Memory B cell (primary cell): ENCODE results near the gene MAPK8IP2.

Source experiments
- ATAC-seq: fragments of 150-1000 bp; cut with Tn5 transposase; 2 replicates; pipeline ENCODE4 v1.10.0; 2021; ENCODE audit warnings: low read depth, mild to moderate bottlenecking, moderate library complexity
- DNase-seq, 2 donors: peaks; one replicate each; pipeline ENCODE4 v3.0.0; 2022; ENCODE audit warnings: low spot score in 2 of 2
- H3K27ac Mint-ChIP-seq: one replicate; pipeline ENCODE4 v1.8.0; 2022; ENCODE audit warnings: mild to moderate bottlenecking, moderate library complexity, mixed read lengths
- H3K27me3 Mint-ChIP-seq: one replicate; pipeline ENCODE4 v1.8.0; 2022; ENCODE audit warnings: mixed read lengths
- H3K36me3 Mint-ChIP-seq: one replicate; pipeline ENCODE4 v1.8.0; 2022; ENCODE audit warnings: mild to moderate bottlenecking, mixed read lengths
- H3K4me1 Mint-ChIP-seq: one replicate; pipeline ENCODE4 v1.8.0; 2022; ENCODE audit warnings: mixed read lengths
- H3K4me3 Mint-ChIP-seq: one replicate; pipeline ENCODE4 v1.8.0; 2022; ENCODE audit warnings: mild to moderate bottlenecking, moderate library complexity, mixed read lengths
- H3K9me3 Mint-ChIP-seq: one replicate; pipeline ENCODE4 v1.8.0; 2022; ENCODE audit warnings: mixed read lengths

MAPK8IP2 gene

DNA sequence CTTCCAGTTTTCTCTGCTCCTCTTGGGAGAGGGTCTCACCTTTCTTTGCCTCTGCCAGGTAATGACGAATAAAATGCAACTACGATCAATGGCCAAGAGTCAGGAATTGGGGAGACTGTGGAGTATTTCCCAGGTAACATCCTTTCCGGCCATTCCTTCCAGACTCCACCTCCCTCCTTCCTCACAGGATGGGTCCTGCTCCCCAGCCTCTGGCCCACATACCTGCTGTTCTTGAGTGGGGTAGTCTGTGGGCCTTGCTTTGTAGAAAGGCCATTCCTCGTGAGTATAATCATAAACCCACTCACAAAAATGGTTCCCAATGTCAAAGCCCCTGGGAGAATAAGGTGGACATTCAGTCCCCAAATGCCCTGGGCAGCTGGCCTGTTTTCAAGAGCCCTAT lies 20.8 kb upstream of the MAPK8IP2 start:
- Mint-ChIP-seq H3K4me1 (peaks cover 10% of the 10 kb centered on the region), H3K27ac (no peak overlapping the region), H3K27me3 (no peaks in the 10 kb centered on the region), H3K36me3 (peaks cover 3% of the 10 kb centered on the region), H3K4me3 (no peak overlapping the region), H3K9me3 (no peaks in the 10 kb centered on the region)
- ATAC-seq: no peak
- no peak for DNase-seq

DNA sequence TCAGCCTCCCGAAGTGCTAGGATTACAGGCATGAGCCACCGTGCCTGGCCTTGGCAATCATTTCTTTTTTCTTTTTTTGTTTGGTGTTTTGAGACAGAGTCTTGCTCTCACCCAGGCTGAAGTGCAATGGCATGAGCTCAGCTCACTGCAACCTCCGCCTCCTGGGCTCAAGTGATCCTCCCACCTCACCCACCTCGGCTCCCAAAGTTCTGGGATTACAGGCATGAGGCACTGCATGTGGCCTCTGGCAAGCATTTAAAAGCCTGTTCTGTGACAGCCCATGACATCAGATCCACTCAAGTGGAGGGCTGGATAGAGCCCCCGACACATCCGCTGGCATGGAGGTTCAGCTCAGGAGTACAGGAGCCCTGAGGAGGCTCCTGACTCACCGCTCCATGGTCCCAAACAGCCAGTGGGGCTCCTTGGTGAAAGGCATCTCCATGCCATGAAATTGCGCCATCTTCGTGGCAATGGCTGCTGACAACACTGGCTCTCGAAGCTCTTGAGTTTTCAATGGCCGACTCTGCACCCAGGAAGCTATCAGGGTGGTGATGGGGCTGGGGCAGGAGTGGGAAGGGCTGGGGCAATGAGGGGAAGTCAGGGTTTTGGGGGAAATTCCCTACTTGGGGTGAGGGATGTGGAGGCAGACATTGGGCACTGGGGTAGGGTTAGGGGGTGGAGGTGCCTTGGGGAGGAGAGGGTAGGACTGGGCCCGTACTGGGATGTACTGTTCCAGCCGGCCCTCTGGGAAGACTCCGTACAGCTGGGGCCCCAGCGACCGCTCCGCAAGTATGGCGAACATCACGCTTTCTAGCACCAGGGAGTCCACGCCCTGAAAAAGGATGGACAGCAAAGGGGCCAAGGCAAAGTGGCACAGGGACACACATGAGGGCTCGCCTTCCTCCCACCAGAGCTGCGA lies 19.3 kb upstream of the MAPK8IP2 start:
- peaks cover 1% of the 10 kb centered on the region for H3K36me3 Mint-ChIP-seq
- no peak for DNase-seq
- H3K27ac Mint-ChIP-seq: peak overlapping the region; percentile 96
- H3K4me1 Mint-ChIP-seq: peaks cover 10% of the 10 kb centered on the region
- peak overlapping the region; percentile 92 for H3K4me3 Mint-ChIP-seq
- H3K9me3 Mint-ChIP-seq: no peaks in the 10 kb centered on the region
- no peaks in the 10 kb centered on the region for H3K27me3 Mint-ChIP-seq
- no peak for ATAC-seq

DNA sequence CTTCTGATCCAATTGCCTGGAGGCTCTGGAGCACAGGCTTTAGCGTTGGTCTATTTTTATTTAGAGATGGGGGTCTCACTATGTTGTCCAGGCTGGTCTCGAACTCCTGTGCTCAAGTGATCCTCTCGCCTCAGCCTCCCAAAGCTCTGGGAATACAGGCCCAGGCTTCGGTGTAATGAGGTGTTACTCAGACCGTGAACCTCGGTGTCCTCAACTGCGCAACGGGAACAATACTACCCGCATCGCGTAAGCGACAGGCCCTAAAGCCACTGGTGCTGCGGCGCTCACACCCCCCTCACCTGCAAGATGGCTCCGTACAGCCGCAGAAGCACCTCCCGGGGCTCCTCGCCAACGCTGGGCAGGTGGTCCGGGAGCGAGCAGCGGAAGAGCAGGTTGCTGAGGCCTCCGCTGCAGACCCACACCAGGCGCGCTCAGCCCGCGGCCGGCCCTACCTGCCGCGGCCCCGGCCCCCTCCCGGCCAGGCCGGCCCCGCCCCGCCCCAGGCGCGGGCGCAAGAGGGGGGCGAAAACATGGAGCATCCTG lies 18.6 kb upstream of the MAPK8IP2 start:
- Mint-ChIP-seq H3K4me3 (peak overlapping the region; percentile 92), H3K9me3 (no peaks in the 10 kb centered on the region), H3K27me3 (no peaks in the 10 kb centered on the region), H3K27ac (peak overlapping the region; percentile 96), H3K4me1 (peaks cover 10% of the 10 kb centered on the region), H3K36me3 (peaks cover 1% of the 10 kb centered on the region)
- ATAC-seq: no peak
- peak in 1 of 2 donors; percentile 12 for DNase-seq

DNA sequence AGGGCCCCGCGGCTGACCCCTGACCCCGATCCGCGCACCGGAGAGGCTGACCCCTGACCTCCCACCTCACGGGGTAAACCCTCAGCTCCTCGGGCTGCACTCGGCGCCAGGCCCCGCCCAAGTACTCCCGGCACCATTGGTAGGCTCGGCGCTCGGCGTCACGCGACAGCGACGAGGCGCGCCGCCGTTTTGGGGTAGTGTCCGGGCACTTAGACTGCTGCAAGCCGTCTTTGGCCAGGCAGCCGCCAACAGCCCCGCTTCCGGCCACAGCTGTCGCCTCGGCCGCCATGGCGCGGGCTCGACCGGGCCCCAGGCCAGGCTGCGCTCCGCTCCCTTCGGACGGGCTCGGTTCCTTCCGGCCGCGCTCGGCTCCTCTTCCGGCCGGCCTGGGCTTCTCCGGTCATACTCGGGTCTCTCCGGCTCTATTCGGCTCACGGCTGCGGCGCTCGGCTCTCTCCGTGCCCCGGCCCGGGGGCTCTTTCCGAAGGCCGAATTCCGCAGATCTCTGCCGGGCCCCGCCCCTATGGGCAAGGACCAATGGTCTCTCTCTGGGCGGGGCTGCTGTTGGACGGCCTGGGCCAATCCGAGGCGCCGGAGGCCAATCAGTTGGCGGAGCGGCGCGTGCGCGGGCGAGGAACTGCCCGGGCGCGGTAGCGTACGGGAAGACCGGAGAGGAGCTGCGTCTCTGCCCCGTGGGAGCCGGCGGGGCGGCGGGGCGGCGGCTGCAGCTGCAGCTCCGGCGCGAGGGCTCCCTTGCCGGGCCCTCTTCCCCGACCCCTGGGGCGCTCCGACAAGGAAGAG lies 17.9 kb upstream of the MAPK8IP2 start, which contains the start of gene CHKB:
TSS of gene CHKB (minus strand) at position 357 of the 801 bp plus-strand sequence. CDS start at position 289, 68 bp downstream.
- ATAC-seq (peak; percentile 89), DNase-seq (peak; percentile 96 to 97)
- Mint-ChIP-seq H3K27me3 (no peaks in the 10 kb centered on the region), H3K9me3 (no peaks in the 10 kb centered on the region), H3K4me1 (peaks cover 8% of the 10 kb centered on the region), H3K27ac (peak within 1 kb of the TSS; percentile 96), H3K36me3 (no peaks in the 10 kb centered on the region), H3K4me3 (peak within 1 kb of the TSS; percentile 92)

DNA sequence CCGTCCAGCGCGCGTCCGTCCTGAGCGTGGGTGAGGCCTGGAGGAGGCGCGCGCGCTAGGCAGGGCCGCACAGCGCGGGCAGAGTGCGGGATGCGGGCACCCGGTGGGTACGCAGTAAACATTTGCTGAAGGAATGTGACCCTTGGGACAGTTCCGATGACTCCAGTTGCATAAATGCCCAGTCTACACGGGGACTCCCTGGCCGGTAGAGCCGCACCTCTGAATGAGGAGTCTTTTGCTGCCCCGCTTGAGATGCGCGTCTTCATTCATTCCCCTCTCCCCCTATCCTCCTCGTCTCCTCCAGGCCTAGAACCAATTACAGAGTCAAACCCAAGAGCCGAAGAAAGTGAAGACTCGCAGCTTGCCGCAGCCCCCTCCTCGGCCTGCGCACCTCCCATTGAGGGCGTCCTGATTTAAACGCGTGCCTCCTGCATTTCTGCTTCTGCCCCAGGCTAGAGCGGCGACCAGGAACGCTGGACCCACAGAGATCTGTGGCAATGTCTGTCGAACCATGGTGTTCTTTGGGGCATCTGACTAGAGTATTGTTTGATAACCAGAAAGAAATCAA lies 17.2 kb upstream of the MAPK8IP2 start:
- Mint-ChIP-seq H3K4me1 (peaks cover 8% of the 10 kb centered on the region), H3K27me3 (no peaks in the 10 kb centered on the region), H3K27ac (peak overlapping the region; percentile 96), H3K4me3 (peak overlapping the region; percentile 92), H3K36me3 (no peaks in the 10 kb centered on the region), H3K9me3 (no peaks in the 10 kb centered on the region)
- ATAC-seq: peak; percentile 13
- DNase-seq: no peak

DNA sequence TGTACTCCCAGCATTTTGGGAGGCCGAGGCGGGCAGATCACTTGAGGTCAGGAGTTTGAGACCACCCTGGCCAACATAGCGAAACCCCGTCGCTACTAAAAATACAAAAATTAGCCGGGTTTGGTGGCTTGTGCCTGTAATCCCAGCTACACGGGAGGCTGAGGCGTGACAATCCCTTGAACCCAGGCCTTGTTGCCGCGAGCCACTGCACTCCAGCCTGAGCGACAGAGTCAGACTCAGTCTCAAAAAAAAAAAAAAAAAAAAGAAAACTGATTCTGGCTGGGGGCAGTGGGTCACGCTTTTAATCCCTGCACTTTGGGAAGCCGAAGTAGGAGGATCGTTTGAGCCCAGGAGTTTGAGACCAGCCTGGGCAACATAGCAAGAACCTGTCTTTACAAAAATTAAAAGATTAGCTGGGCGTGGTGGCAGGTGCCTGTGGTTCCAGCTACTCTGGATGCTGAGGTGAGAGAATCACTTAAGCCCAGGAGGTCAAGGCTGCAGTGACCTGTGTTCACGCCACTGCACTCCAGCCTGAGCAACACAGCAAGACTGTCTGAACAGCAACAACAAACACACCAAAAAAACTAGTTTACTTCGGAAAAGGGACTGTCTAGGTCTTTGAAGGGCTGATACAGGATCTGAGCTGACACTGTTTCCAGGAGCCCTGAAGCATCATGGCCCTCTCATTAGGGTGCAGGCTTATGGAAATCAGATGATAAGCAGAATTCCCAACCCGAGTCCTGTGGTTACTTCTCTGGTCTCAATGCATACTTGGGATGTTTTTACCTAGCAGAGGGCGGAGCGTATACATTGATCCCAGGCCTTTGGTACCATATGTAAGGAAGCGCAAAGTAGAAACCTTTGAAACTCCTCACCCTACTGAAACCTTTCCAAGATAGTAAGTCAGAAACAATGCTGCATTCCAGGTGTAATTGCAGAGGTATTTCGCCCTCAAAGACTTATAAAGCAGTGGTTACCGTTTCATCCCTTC lies 16.2 kb upstream of the MAPK8IP2 start:
- Mint-ChIP-seq H3K27me3 (no peaks in the 10 kb centered on the region), H3K36me3 (no peaks in the 10 kb centered on the region), H3K9me3 (no peaks in the 10 kb centered on the region), H3K27ac (no peak overlapping the region), H3K4me1 (peaks cover 7% of the 10 kb centered on the region), H3K4me3 (peak overlapping the region; percentile 92)
- no peak for DNase-seq
- ATAC-seq: no peak

DNA sequence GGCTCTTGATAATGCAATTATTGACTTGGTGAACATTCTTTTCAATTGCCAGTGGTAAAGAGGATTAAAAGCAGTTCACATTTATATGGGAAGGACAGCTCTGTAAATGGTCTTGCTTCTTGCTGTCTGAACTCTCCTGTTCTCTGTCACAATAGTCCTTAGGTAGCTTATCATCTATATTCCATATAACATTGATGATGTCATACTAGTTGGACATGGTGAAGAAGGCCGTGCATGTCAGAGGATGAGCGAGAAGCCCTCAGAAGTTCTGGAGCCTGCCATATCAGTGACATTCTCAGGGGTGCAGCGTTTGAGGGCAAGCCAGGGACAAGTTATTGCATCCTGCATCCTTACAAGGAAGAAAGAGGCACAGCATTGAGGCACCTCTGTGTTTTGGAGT lies 15.4 kb upstream of the MAPK8IP2 start:
- H3K27ac Mint-ChIP-seq: no peak overlapping the region
- no peaks in the 10 kb centered on the region for H3K27me3 Mint-ChIP-seq
- no peak overlapping the region for H3K4me3 Mint-ChIP-seq
- no peak for ATAC-seq
- no peaks in the 10 kb centered on the region for H3K9me3 Mint-ChIP-seq
- H3K36me3 Mint-ChIP-seq: no peaks in the 10 kb centered on the region
- DNase-seq: no peak
- H3K4me1 Mint-ChIP-seq: peaks cover 3% of the 10 kb centered on the region

DNA sequence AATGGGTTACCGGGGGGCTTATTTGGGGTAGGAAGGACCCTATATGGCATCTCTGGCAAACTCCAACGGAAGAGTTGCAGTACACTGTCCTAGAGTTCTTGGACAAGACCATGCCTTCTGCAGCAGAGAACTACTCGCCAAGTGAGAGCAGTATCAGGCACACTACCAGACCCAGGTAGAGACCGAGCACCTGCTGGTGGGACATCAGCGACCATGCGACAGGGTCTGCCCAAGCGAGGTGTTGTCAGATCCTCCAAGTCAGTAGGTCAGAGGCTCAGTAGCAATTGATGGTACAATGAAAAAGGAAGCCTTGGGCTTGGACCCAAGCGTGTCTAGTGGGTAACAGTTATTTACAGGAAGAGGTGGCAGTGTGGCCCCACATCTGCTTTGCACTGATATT lies 14.8 kb upstream of the MAPK8IP2 start:
- H3K27ac Mint-ChIP-seq: no peak overlapping the region
- no peak for DNase-seq
- no peak for ATAC-seq
- no peaks in the 10 kb centered on the region for H3K36me3 Mint-ChIP-seq
- H3K9me3 Mint-ChIP-seq: no peaks in the 10 kb centered on the region
- H3K27me3 Mint-ChIP-seq: no peaks in the 10 kb centered on the region
- peaks cover 3% of the 10 kb centered on the region for H3K4me1 Mint-ChIP-seq
- H3K4me3 Mint-ChIP-seq: no peak overlapping the region

DNA sequence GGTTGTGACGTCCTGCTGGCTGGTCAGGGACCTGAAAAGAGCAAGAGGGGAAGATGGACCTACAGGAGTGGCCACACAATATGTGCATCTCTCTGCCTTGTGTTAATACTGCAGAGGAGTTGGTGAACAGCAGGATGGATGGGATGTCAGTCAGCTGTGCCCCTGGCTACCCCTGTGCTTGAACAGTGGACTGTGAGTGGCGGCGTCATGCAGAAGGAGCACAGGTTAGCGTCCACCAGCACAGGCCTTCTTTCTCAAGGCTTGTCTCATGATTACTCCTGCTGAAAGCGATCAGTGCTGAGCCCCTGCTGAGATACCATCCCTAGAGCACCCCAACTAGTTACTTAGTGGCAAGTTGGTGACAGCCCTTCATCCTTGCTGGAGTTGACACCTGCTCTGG lies 14.2 kb upstream of the MAPK8IP2 start:
- H3K27me3 Mint-ChIP-seq: no peaks in the 10 kb centered on the region
- no peaks in the 10 kb centered on the region for H3K9me3 Mint-ChIP-seq
- H3K4me1 Mint-ChIP-seq: peaks cover 3% of the 10 kb centered on the region
- ATAC-seq (no peak), DNase-seq (no peak)
- H3K4me3 Mint-ChIP-seq: no peak overlapping the region
- H3K36me3 Mint-ChIP-seq: peaks cover 2% of the 10 kb centered on the region
- no peak overlapping the region for H3K27ac Mint-ChIP-seq

DNA sequence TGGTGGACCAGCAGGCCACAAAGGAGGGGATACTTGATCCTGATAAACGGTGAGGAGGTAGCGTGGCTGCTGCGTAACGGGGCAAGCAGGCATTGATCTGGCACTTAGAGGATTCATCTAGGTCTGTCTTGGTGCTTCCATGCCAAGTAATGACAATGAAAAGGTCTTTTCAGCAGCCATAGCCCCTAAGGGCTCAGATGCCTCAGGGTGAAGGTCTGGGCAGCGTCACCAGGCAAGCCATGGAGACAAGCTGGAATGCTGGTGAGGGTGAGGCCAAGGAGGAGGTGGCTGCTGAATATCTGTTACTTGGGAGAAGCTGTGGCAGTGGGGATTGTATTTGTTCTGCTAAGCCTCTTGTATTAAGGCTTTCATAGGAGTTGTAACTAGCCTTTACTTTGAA lies 13.2 kb upstream of the MAPK8IP2 start:
- ATAC-seq: no peak
- Mint-ChIP-seq H3K4me1 (peaks cover 3% of the 10 kb centered on the region), H3K4me3 (no peak overlapping the region), H3K27me3 (no peaks in the 10 kb centered on the region), H3K36me3 (peaks cover 5% of the 10 kb centered on the region), H3K9me3 (no peaks in the 10 kb centered on the region), H3K27ac (no peak overlapping the region)
- DNase-seq: no peak

DNA sequence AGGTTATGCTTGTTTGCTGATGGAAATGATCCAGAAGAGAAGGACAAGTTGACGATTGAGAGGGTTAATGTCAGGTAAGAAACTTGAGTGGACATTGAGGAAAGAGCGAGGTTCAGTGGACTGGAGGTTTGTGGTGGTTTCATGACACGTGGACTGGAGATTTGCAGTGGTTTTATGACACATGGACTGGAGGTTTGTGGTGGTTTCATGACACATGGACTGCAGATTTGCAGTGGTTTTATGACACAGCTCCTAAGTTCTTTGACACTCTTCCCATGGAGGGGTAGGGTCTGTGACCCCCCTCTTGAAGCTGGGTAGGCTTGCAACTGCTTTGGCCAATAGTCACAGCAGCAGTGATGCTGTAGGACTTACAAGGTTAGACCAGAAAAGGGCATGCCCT lies 5.4 kb upstream of the MAPK8IP2 start:
- peaks cover 4% of the 10 kb centered on the region for H3K27me3 Mint-ChIP-seq
- H3K4me3 Mint-ChIP-seq: no peak overlapping the region
- no peak for DNase-seq
- H3K27ac Mint-ChIP-seq: no peak overlapping the region
- H3K9me3 Mint-ChIP-seq: no peaks in the 10 kb centered on the region
- H3K4me1 Mint-ChIP-seq: no peaks in the 10 kb centered on the region
- peaks cover 14% of the 10 kb centered on the region for H3K36me3 Mint-ChIP-seq
- ATAC-seq: no peak

DNA sequence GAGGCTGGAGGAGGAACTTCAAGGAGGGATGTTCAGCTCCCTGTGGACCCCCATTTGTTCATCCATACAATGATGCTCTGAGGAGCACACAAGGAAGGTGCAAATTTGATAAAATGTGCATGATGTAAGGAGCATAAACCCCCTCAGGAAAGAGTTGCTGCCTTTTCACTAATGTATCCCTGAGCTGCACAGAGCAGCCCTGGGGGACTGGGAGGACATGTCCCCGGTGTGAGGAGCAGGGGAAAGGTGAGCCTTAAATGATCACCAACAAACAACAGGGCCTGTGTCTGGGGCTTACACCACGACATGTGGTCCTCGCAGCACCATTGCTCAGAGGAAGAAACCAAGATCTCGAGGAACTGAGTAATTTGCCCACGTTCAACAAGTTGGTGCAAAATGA lies 3.5 kb upstream of the MAPK8IP2 start:
- Mint-ChIP-seq H3K36me3 (peaks cover 11% of the 10 kb centered on the region), H3K9me3 (no peaks in the 10 kb centered on the region), H3K27ac (no peak overlapping the region), H3K4me1 (peaks cover 2% of the 10 kb centered on the region), H3K27me3 (peaks cover 10% of the 10 kb centered on the region), H3K4me3 (no peak overlapping the region)
- no peak for DNase-seq
- ATAC-seq: no peak
